Measurements from ENCODE around the gene TNFRSF13B.

DNA sequence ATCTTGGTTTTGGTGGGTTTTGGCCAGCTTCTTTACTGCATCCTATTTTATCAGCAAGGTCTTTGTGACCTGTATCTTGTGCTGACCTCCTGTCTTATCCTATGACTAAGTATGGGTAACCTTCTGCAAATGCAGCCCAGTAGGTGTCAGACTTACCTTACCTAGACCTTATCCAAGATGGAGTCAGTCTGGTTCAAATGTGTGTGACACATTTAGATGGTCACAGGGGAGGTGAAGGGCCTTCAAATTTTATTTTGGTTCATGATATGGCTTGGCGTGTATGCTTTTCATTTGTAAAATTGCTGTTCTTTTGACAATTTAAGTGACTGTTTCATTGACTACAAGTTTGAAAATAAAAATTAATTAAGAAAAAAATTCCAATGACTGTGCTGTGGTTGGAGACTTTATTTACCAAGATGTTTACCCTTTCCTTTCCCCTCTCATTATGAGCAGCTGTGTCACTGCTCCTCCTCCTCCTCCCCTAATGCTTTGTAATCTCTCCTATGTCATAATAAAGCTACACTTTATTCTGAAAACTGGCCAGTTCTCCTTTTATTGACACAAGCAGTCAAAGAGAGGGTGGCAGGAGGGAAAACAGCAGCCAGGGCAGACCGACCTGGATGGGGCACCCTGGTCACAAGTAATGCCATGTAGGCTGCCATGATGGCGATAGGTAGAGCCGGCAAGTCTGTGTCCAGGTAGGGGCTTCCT is 49.4 kb downstream of the TNFRSF13B start:
- no peak for TF ChIP-seq POLR2A (IDR thresholded peaks at IDR 0.05)
- TF ChIP-seq, protein P1, sequence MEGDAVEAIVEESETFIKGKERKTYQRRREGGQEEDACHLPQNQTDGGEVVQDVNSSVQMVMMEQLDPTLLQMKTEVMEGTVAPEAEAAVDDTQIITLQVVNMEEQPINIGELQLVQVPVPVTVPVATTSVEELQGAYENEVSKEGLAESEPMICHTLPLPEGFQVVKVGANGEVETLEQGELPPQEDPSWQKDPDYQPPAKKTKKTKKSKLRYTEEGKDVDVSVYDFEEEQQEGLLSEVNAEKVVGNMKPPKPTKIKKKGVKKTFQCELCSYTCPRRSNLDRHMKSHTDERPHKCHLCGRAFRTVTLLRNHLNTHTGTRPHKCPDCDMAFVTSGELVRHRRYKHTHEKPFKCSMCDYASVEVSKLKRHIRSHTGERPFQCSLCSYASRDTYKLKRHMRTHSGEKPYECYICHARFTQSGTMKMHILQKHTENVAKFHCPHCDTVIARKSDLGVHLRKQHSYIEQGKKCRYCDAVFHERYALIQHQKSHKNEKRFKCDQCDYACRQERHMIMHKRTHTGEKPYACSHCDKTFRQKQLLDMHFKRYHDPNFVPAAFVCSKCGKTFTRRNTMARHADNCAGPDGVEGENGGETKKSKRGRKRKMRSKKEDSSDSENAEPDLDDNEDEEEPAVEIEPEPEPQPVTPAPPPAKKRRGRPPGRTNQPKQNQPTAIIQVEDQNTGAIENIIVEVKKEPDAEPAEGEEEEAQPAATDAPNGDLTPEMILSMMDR (IDR thresholded peaks at IDR 0.05) = no peak
- TF ChIP-seq POLR2AphosphoS5 (IDR thresholded peaks at IDR 0.05) = no peak
- no peak for TF ChIP-seq EP300 (IDR thresholded peaks at IDR 0.05; ENCODE audit: low read depth)
